ENCODE data around the gene TBPL1.

GRCh38 chr6:133955582-133956415, 2.8 kb downstream of the TBPL1 start:
- TF ChIP-seq CTCF (IDR thresholded peaks at IDR 0.05) = no peak
- TF ChIP-seq SIN3A (IDR thresholded peaks at IDR 0.05; ENCODE audit: borderline replicate concordance, insufficient read depth, low read depth, low read length) = no peak
- TF ChIP-seq POLR2AphosphoS5 (IDR thresholded peaks at IDR 0.05; ENCODE audit: low read depth, low read length) = no peak
- TF ChIP-seq REST (IDR thresholded peaks at IDR 0.05; ENCODE audit: insufficient read depth in 1 of 2, low read depth in 2 of 2, low read length in 1 of 2) = no peak
- TF ChIP-seq TCF7L2 (IDR thresholded peaks at IDR 0.05; ENCODE audit: low read depth, low read length) = no peak
